Measurements from ENCODE around the gene FER. TPM values are rescaled to one million over a fixed set of nuclear protein-coding genes. Genes with fewer than 3 reads are reported as not detected.

Gene FER
- total and polyA plus RNA-seq, 9 of the 15 experiments (the other 6 are each of a cell fraction or from before 2014, with no cell fraction given) = 6.7 to 18.2 (median 8.9) TPM

GRCh38 chr5:108748401-108749127 is 867 bp downstream of the FER start (continued):
- TF ChIP-seq PRDM10 (IDR thresholded peaks at IDR 0.05; ENCODE audit: partially characterized antibody) (peak; percentile 74), PHF20 (IDR thresholded peaks at IDR 0.05; ENCODE audit: partially characterized antibody) (peak; percentile 85), E2F8 (IDR thresholded peaks at IDR 0.05; ENCODE audit: low read depth, partially characterized antibody) (peak; percentile 78), FOS (IDR thresholded peaks at IDR 0.05; ENCODE audit: extremely low read depth, insufficient read length) (peak; percentile 97), YY1 (IDR thresholded peaks at IDR 0.05; ENCODE audit: borderline replicate concordance in 1 of 3, control insufficient read depth in 1 of 3, extremely low read depth in 1 of 3, insufficient read depth in 3 of 3, insufficient read length in 1 of 3, insufficient replicate concordance in 2 of 3, low read depth in 1 of 3, low read length in 2 of 3) (peak in 2 of 3 experiments; percentile 14 to 66), HLTF (IDR thresholded peaks at IDR 0.05) (peak; percentile 82; the same call in 1 of the 2 replicates), SMAD1 (IDR thresholded peaks at IDR 0.05; ENCODE audit: low read depth, low read length, partially characterized antibody) (peak; percentile 38), RERE (CRISPR knock-in tag; IDR thresholded peaks at IDR 0.05; ENCODE audit: borderline replicate concordance) (no peak), CHCHD3 (CRISPR knock-in tag; IDR thresholded peaks at IDR 0.05) (peak; percentile 67; the same call in 1 of the 2 replicates), ZNF57 (CRISPR knock-in tag; IDR thresholded peaks at IDR 0.05) (0 out of 2 replicates have a peak, but pooled peaks have one; percentile 22), JUND (IDR thresholded peaks at IDR 0.05; ENCODE audit: borderline replicate concordance, low read depth, low read length) (peak; percentile 51), JUND (tag; IDR thresholded peaks at IDR 0.05; ENCODE audit: borderline replicate concordance, low read depth, low read length) (no peak; the same call in 2 of the 3 replicates), TEAD1 (CRISPR knock-in tag; IDR thresholded peaks at IDR 0.05) (peak in 1 of 2 experiments; percentile 37; a peak in 1 of 4 replicates), POLR2G (IDR thresholded peaks at IDR 0.05; ENCODE audit: low read depth, low read length) (peak; percentile 100)
